ENCODE measurements around the gene TRIM41.
"Not testable (repeated sequence)": the region's sequence is repeated elsewhere in the genome, so short reads cannot be mapped to it uniquely, and the experiment has no call there.

The TRIM41 gene

GRCh38 chr5:181223058-181223728 lies at the start of gene TRIM41:
TSS of gene TRIM41 (plus strand) at chr5:181223281. CDS start at chr5:181224000, 719 bp downstream.
- DNase-seq (ENCODE audit: low read depth, low spot score) = peak; percentile 93

- no peak for DNase-seq (ENCODE audit: low read depth, low spot score)
Measured at GRCh38 chr5:181173420-181174342, 49.4 kb upstream of the TRIM41 start.

- DNase-seq (ENCODE audit: low read depth, low spot score) = no peak
Measured at GRCh38 chr5:181176254-181176952, 46.7 kb upstream of the TRIM41 start.

GRCh38 chr5:181177559-181177958 lies 45.5 kb upstream of the TRIM41 start:
- DNase-seq (ENCODE audit: low read depth, low spot score) = not testable (repeated sequence)

- no peak for DNase-seq (ENCODE audit: low read depth, low spot score)
Measured at GRCh38 chr5:181181650-181182565, 41.2 kb upstream of the TRIM41 start.

GRCh38 chr5:181182651-181183050 lies 40.4 kb upstream of the TRIM41 start:
- DNase-seq (ENCODE audit: low read depth, low spot score) = no peak

- no peak for DNase-seq (ENCODE audit: low read depth, low spot score)
Measured at GRCh38 chr5:181184845-181185216, 38.2 kb upstream of the TRIM41 start.

GRCh38 chr5:181185560-181185959 lies 37.5 kb upstream of the TRIM41 start:
- DNase-seq (ENCODE audit: low read depth, low spot score) = no peak

- DNase-seq (ENCODE audit: low read depth, low spot score) = no peak
Measured at GRCh38 chr5:181186022-181186421, 37.1 kb upstream of the TRIM41 start.

GRCh38 chr5:181186986-181187499 lies 36.0 kb upstream of the TRIM41 start:
- DNase-seq (ENCODE audit: low read depth, low spot score) = no peak

- DNase-seq (ENCODE audit: low read depth, low spot score) = no peak
Measured at GRCh38 chr5:181187500-181188213, 35.4 kb upstream of the TRIM41 start.

GRCh38 chr5:181188700-181189362 lies 34.2 kb upstream of the TRIM41 start:
- no peak for DNase-seq (ENCODE audit: low read depth, low spot score)

- no peak for DNase-seq (ENCODE audit: low read depth, low spot score)
Measured at GRCh38 chr5:181189363-181189961, 33.6 kb upstream of the TRIM41 start.

- DNase-seq (ENCODE audit: low read depth, low spot score) = no peak
Measured at GRCh38 chr5:181189962-181190710, 32.9 kb upstream of the TRIM41 start.

- DNase-seq (ENCODE audit: low read depth, low spot score) = no peak
Measured at GRCh38 chr5:181190711-181191525, 32.2 kb upstream of the TRIM41 start.

- peak; percentile 86 for DNase-seq (ENCODE audit: low read depth, low spot score)
Measured at GRCh38 chr5:181191526-181192336, 31.4 kb upstream of the TRIM41 start.

All from smooth muscle cell of the brain vasculature (primary cell).